Naive B cell (primary cell): ENCODE data around the gene KRT73. TPM values are rescaled to one million over a fixed set of nuclear protein-coding genes. Genes with fewer than 3 reads are reported as not detected.

Source experiments
- ATAC-seq, 2 donors: fragments of 150-1000 bp; cut with Tn5 transposase; 2 replicates each; pipeline ENCODE4 v1.10.0; 2021; ENCODE audit warnings: low read depth in 2 of 2, mild to moderate bottlenecking in 2 of 2, moderate library complexity in 2 of 2
- DNase-seq: peaks from one replicate; pipeline ENCODE4 v3.0.0; 2022
- H3K27ac Mint-ChIP-seq, 6 donors: one replicate each; pipeline ENCODE4 v1.8.0; 2020 to 2022; ENCODE audit warnings: mild to moderate bottlenecking in 6 of 6, mixed read lengths in 6 of 6, moderate library complexity in 5 of 6, inconsistent platforms in 2 of 6
- H3K27me3 Mint-ChIP-seq, 3 donors: one replicate each; pipeline ENCODE4 v1.8.0; 2021 to 2022; ENCODE audit warnings: mixed read lengths in 3 of 3, mild to moderate bottlenecking in 1 of 3
- H3K36me3 Mint-ChIP-seq, 2 donors: one replicate each; pipeline ENCODE4 v1.8.0; 2020 to 2022; ENCODE audit warnings: mixed read lengths in 2 of 2, inconsistent platforms in 1 of 2, mild to moderate bottlenecking in 1 of 2
- H3K4me1 Mint-ChIP-seq, 3 donors: one replicate each; pipeline ENCODE4 v1.8.0; 2020 to 2022; ENCODE audit warnings: mixed read lengths in 3 of 3, inconsistent platforms in 1 of 3, mild to moderate bottlenecking in 1 of 3, moderate library complexity in 1 of 3
- H3K4me3 Mint-ChIP-seq, 8 donors: one replicate each; pipeline ENCODE4 v1.8.0; 2020 to 2022; ENCODE audit warnings: mild to moderate bottlenecking in 8 of 8, mixed read lengths in 8 of 8, moderate library complexity in 8 of 8, inconsistent platforms in 2 of 8
- H3K9me3 Mint-ChIP-seq, 7 donors: one replicate each; pipeline ENCODE4 v1.8.0; 2020 to 2022; ENCODE audit warnings: mixed read lengths in 7 of 7, mild to moderate bottlenecking in 5 of 7, inconsistent platforms in 2 of 7, moderate library complexity in 1 of 7
- polyA plus RNA-seq, 6 donors: library from polyadenylated mRNA; unstranded; fragments of 300-500 nt; fragmentation: Illumina TruSeq; gene quantifications; one replicate each; pipeline ENCODE4 v1.2.3, GENCODE V29; 2021; ENCODE audit warnings: low read depth in 6 of 6

KRT73 gene
- polyA plus RNA-seq, 6 donors from 2014 or later: not detected

- no peaks in the 10 kb centered on the region for H3K4me1 Mint-ChIP-seq
- peaks cover 0 to 19% (median 19%) of the 10 kb centered on the region in 3 donors for H3K27me3 Mint-ChIP-seq
- H3K4me3 Mint-ChIP-seq: no peak overlapping the region
- H3K9me3 Mint-ChIP-seq: no peaks in the 10 kb centered on the region
- DNase-seq: no peak
- no peaks in the 10 kb centered on the region for H3K36me3 Mint-ChIP-seq
- no peak overlapping the region for H3K27ac Mint-ChIP-seq
- no peak for ATAC-seq
Measured at GRCh38 chr12:52637299-52637698, 18.9 kb upstream of the KRT73 start.

GRCh38 chr12:52636592-52637258, 18.4 kb upstream of the KRT73 start:
- ATAC-seq: no peak
- Mint-ChIP-seq H3K36me3 (no peaks in the 10 kb centered on the region), H3K27me3 (peaks cover 0 to 13% (median 13%) of the 10 kb centered on the region in 3 donors), H3K9me3 (no peaks in the 10 kb centered on the region), H3K27ac (no peak overlapping the region), H3K4me3 (no peak overlapping the region), H3K4me1 (no peaks in the 10 kb centered on the region)
- no peak for DNase-seq

- Mint-ChIP-seq H3K4me1 (no peaks in the 10 kb centered on the region), H3K27me3 (peaks cover 0 to 10% (median 10%) of the 10 kb centered on the region in 3 donors), H3K9me3 (no peaks in the 10 kb centered on the region), H3K27ac (peak overlapping the region in 1 of 6 donors; percentile 25), H3K4me3 (no peak overlapping the region), H3K36me3 (no peaks in the 10 kb centered on the region)
- no peak for ATAC-seq
- DNase-seq: no peak
Measured at GRCh38 chr12:52636189-52636588, 17.8 kb upstream of the KRT73 start.

- DNase-seq: no peak
- no peak overlapping the region for H3K27ac Mint-ChIP-seq
- H3K36me3 Mint-ChIP-seq: no peaks in the 10 kb centered on the region
- no peaks in the 10 kb centered on the region for H3K4me1 Mint-ChIP-seq
- no peak overlapping the region for H3K4me3 Mint-ChIP-seq
- peaks cover 0 to 26% (median 19%) of the 10 kb centered on the region in 3 donors for H3K27me3 Mint-ChIP-seq
- H3K9me3 Mint-ChIP-seq: no peaks in the 10 kb centered on the region
- ATAC-seq: no peak
Measured at GRCh38 chr12:52634266-52635056, 16.1 kb upstream of the KRT73 start.

GRCh38 chr12:52633383-52633782, 15.0 kb upstream of the KRT73 start:
- no peaks in the 10 kb centered on the region for H3K36me3 Mint-ChIP-seq
- no peak overlapping the region for H3K4me3 Mint-ChIP-seq
- no peaks in the 10 kb centered on the region for H3K4me1 Mint-ChIP-seq
- no peaks in the 10 kb centered on the region for H3K9me3 Mint-ChIP-seq
- ATAC-seq (no peak), DNase-seq (no peak)
- H3K27ac Mint-ChIP-seq: no peak overlapping the region
- H3K27me3 Mint-ChIP-seq: peaks cover 1 to 34% (median 17%) of the 10 kb centered on the region in 3 donors

GRCh38 chr12:52632656-52633055, 14.3 kb upstream of the KRT73 start:
- no peaks in the 10 kb centered on the region for H3K9me3 Mint-ChIP-seq
- DNase-seq (no peak), ATAC-seq (no peak)
- no peaks in the 10 kb centered on the region for H3K36me3 Mint-ChIP-seq
- H3K27ac Mint-ChIP-seq: no peak overlapping the region
- H3K4me1 Mint-ChIP-seq: no peaks in the 10 kb centered on the region
- H3K27me3 Mint-ChIP-seq: peaks cover 4 to 41% (median 17%) of the 10 kb centered on the region in 3 donors
- no peak overlapping the region for H3K4me3 Mint-ChIP-seq

GRCh38 chr12:52631676-52632459, 13.5 kb upstream of the KRT73 start:
- H3K27ac Mint-ChIP-seq: no peak overlapping the region

GRCh38 chr12:52631264-52631663, 12.9 kb upstream of the KRT73 start:
- Mint-ChIP-seq H3K4me3 (no peak overlapping the region), H3K4me1 (no peaks in the 10 kb centered on the region), H3K27me3 (peaks cover 4 to 42% (median 12%) of the 10 kb centered on the region in 3 donors), H3K36me3 (no peaks in the 10 kb centered on the region), H3K27ac (no peak overlapping the region), H3K9me3 (no peaks in the 10 kb centered on the region)
- ATAC-seq: no peak
- no peak for DNase-seq

More at GRCh38 chr12:52631676-52632459, 13.5 kb upstream of the KRT73 start:
- H3K4me3 Mint-ChIP-seq: no peak overlapping the region
- ATAC-seq: no peak
- H3K9me3 Mint-ChIP-seq: no peaks in the 10 kb centered on the region
- H3K27me3 Mint-ChIP-seq: peaks cover 4 to 45% (median 15%) of the 10 kb centered on the region in 3 donors
- no peaks in the 10 kb centered on the region for H3K36me3 Mint-ChIP-seq
- DNase-seq: no peak
- H3K4me1 Mint-ChIP-seq: no peaks in the 10 kb centered on the region

- Mint-ChIP-seq H3K4me3 (no peak overlapping the region), H3K36me3 (no peaks in the 10 kb centered on the region), H3K9me3 (no peaks in the 10 kb centered on the region), H3K27me3 (peaks cover 4 to 42% (median 12%) of the 10 kb centered on the region in 3 donors), H3K27ac (peak overlapping the region in 1 of 6 donors; percentile 31), H3K4me1 (no peaks in the 10 kb centered on the region)
- no peak for ATAC-seq
- no peak for DNase-seq
Measured at GRCh38 chr12:52630599-52631200, 12.3 kb upstream of the KRT73 start.

- no peaks in the 10 kb centered on the region for H3K9me3 Mint-ChIP-seq
- no peaks in the 10 kb centered on the region for H3K4me1 Mint-ChIP-seq
- H3K36me3 Mint-ChIP-seq: no peaks in the 10 kb centered on the region
- no peak overlapping the region for H3K27ac Mint-ChIP-seq
- H3K27me3 Mint-ChIP-seq: peaks cover 4 to 42% (median 12%) of the 10 kb centered on the region in 3 donors
- no peak overlapping the region for H3K4me3 Mint-ChIP-seq
- no peak for ATAC-seq
- DNase-seq: no peak
Measured at GRCh38 chr12:52630008-52630500, 11.7 kb upstream of the KRT73 start.

GRCh38 chr12:52629281-52630007, 11.1 kb upstream of the KRT73 start:
- Mint-ChIP-seq H3K27ac (no peak overlapping the region), H3K4me3 (no peak overlapping the region), H3K4me1 (no peaks in the 10 kb centered on the region), H3K9me3 (peaks cover 0 to 2% (median 0%) of the 10 kb centered on the region in 7 donors), H3K36me3 (no peaks in the 10 kb centered on the region), H3K27me3 (peaks cover 4 to 42% (median 12%) of the 10 kb centered on the region in 3 donors)
- no peak for DNase-seq
- no peak for ATAC-seq

- Mint-ChIP-seq H3K4me1 (no peaks in the 10 kb centered on the region), H3K9me3 (peaks cover 0 to 8% (median 0%) of the 10 kb centered on the region in 7 donors), H3K36me3 (no peaks in the 10 kb centered on the region), H3K4me3 (no peak overlapping the region), H3K27ac (no peak overlapping the region), H3K27me3 (peaks cover 4 to 42% (median 12%) of the 10 kb centered on the region in 3 donors)
- DNase-seq: no peak
- no peak for ATAC-seq
Measured at GRCh38 chr12:52628841-52629240, 10.5 kb upstream of the KRT73 start.
